DMS79 treated with DMSO at 0.1 percent for 48 hours (cell line): ENCODE data around the gene HPX.

ENCODE experiments used
- DNase-seq: peaks from one replicate; lab custom pipeline; 2025; lab: John Stamatoyannopoulos, UW

Gene HPX, protein sequence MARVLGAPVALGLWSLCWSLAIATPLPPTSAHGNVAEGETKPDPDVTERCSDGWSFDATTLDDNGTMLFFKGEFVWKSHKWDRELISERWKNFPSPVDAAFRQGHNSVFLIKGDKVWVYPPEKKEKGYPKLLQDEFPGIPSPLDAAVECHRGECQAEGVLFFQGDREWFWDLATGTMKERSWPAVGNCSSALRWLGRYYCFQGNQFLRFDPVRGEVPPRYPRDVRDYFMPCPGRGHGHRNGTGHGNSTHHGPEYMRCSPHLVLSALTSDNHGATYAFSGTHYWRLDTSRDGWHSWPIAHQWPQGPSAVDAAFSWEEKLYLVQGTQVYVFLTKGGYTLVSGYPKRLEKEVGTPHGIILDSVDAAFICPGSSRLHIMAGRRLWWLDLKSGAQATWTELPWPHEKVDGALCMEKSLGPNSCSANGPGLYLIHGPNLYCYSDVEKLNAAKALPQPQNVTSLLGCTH

DNA sequence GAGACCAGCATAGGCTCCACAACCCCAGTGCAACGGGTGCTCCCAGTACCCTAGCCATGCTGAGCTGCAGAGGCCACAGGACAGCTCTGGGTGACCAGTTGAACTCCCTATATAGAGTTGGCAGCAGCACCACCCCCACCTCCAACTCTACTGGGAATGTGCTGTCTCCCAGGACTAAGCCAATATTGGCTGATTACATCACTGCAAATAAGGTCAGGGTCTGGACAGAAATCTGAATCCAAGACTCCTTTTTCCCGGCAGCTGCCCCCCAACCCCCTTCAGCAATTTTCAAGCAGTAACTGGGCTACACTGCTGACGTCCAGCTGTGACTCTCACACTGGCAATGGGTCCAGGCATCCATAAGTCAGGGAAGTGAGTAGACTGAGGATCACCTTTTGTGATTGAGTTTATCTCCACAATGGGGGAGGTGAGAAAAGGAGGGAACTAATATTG is at the start of gene HPX:
Gene HPX (minus strand): TSS at position 82 of the 453 bp plus-strand sequence. CDS start 24 bp downstream, at position 58.
- DNase-seq, result no peak

DNA sequence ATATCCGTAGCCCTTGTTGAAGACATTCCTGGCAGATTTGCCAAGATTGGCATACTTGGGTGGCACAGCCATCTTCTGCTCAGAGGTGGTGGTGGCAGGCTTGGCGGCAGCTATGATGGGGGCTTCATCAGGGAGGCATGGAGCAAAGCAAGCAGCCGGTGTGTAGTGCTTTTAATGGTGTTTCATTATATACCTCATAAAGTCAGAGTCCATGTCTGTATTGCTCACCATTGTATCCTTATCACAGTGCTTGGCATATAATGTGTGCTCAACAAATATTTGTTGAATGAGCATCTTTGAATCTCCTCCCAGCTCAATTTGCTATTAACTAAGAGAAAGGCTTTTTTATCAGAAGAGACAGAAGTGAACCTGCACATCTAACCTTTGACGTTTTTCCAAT is 48.5 kb upstream of the HPX start:
- DNase-seq, result no peak

DNA sequence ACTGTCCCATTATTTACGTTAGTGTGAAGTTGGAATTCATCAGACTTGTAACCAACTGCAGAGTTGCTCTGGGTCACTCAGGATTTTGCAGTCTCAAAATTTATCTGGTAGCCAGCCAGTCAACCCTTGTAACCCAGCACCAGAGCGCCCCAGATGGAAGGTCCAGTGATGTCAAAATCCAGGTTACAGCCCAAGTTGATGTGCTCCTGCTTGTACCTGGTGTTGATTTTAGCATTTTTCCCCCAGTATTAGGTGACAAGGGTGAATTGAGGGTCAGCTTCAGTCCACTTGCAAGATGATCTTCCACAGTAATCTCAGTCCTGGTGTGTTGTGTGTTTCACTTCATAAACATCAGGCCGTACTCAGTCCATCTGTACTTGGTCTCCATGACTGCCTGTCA is 48.0 kb upstream of the HPX start:
- DNase-seq, result no peak

DNA sequence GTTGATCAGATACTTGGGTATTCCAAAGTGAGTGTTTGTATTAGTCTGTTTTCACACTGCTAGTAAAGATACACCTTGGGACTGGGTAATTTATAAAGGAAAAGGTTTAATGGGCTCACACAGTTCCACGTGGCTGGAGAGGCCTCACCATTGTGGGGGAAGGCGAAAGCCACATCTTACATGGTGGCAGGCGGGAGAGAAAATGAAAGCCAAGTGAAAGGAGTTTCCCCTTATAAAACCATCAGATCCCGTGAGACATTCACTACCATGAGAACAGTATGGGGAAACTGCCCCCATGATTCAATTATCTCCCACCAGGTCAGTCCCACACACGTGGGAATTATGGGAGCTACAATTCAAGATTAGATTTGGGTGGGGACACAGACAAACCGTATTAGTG is 47.6 kb upstream of the HPX start:
- no peak for DNase-seq

DNA sequence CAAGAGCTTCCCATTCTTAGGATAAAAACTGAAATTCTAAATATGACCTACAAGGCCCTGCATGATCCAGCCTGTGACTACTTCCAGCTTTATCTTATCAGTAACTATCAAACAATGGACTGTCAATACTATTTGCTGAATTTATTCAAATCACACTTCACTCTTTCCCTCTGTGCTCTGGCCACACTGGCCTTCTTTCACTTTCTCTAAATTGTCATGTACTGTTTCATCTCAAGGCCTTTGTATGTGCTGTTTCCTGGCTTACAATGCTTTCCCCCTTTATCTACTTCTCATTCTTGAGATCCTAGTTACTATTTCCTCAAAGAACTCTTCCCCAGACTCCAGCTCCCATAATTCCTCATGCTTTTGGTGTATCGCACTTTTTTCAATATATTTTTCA is 46.2 kb upstream of the HPX start:
- DNase-seq, result no peak

DNA sequence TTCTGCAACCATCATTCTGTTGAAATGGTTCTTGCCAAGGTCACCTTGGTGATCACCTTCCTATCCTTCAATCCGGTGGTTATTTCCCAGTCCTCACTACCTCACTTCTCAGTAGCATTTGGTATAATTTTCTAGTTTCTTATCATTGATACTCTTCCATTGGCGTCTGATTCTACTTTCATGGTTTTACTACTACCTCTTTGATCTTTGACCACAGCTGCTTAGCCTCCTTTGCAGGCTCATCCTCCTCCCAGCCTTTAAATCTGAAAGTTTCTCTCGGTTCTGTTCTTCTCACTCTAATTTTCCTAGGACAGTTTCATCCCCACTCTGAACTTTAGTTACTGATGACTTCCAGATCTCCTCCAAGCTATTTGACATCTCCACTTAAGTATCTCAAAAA is 45.5 kb upstream of the HPX start:
- DNase-seq, result no peak

DNA sequence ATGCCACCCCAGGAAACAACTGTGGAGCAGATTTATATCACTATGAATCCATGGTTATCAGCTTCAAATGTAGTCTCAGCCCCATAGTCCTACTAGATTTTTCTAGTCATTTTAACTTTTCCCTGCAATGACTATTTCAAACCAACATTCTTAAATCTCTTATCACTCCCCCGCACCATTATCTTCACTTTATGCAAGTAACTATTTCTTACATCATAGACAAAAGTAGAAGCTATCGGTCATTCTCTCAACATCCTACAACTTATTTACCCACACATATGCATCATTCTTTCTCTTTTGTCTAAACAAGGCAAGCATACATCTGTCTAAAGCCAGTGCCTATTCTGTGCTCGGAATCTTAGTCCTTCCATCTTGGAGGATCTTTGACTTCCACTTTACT is 44.9 kb upstream of the HPX start:
- DNase-seq, result no peak

DNA sequence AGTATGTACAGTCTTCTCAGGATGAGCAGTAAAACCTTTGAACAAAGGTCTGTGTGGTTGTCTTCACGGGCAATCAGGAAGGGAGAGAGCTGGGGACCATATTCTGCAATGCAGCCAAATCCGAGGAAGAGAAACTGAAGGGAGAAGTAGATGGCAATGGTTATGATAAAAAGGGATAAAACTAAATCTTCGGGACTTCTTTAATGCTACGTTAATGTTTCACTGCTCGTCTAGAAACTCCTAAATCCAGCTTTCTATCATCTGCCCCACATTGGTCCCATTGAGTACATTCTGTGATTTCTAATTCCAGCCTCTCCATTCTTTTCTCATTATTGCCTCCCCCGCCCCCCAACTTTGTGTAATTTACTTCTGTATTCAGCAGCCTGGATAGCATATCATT is 42.2 kb upstream of the HPX start:
- DNase-seq, result no peak

DNA sequence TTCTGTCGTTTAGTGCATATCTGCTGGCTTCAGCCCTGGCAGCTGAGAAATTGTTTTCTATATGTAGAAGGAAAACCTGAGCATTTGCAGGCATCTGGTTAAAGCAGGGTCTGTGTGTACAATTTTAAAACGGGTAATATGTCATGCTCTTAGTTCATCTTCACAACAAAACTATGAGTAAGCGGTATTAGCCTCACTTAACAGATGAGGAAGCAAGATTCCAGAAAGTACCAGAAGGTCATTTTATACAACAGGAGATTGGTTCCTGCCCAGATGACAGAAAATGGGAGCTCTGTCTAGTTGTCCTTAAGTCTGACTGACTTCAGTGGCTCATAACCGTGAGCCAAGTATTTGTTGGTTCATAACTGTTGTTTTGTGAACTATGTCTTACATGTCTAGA is 41.7 kb upstream of the HPX start:
- no peak for DNase-seq

DNA sequence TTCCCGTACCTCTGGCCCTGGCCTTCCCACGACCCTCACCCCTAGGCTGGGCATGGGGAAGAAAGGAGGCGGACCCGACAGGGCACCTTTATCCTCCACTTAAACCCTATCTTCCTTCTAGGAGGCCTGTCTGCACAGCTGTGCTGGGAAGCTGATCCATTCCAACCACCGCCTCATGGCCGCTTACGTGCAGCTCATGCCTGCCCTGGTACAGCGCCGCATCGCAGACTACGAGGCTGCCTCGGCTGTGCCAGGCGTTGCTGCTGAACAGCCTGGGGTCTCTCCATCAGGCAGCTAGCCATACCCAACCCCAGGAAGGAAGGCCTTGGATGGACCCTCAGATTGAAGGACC is 41.1 kb upstream of the HPX start:
- DNase-seq, result no peak

DNA sequence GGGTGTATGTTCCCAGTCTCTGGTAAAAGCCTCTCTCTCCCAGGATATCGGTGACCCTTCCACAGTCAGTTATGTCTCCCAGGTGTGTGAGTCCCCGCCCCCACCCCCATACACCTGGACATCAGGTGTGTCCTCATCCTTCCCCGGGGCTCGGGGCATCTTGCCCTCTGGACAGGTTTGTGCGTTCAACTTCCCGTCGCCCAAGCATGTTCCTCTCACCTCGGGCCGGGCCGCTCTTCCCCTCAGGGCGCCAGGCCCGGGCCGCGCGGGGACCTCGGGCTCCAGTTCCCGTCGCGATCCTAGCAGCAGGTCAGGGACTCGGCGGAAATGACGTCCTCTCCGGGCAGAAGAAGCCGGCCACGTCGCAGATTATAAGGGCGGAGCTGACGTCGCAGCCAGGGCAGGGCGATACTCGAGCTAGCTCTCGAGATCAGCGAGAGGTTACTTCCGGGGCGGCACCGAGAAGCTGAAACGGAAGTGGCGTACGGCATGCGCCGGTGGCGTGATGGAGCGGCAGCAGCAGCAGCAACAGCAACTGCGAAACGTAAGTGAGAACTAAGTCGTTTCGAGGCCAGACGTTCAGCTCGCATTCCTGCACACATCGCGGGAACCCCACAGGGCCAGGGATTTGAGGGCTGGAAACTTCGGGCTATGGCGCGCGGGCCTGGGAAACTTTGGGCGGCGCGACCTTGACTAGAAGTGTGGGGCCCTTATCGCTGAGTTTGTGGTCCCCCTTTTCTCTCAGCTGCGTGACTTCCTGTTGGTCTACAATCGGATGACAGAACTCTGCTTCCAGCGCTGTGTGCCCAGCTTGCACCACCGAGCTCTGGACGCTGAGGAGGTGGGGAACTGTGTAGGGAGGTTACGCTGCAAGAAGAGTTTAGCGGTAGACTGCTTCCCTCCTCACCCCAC is 40.5 kb upstream of the HPX start, which contains the start of the genes ARFIP2 and TIMM10B:
Gene ARFIP2 (minus strand): TSS at position 320 of the 912 bp plus-strand sequence. CDS start 910 bp downstream, outside the sequence.
Gene TIMM10B (plus strand): TSS at position 490 of the 912 bp plus-strand sequence. CDS start 16 bp downstream, at position 506.
- peak; percentile 95 for DNase-seq

DNA sequence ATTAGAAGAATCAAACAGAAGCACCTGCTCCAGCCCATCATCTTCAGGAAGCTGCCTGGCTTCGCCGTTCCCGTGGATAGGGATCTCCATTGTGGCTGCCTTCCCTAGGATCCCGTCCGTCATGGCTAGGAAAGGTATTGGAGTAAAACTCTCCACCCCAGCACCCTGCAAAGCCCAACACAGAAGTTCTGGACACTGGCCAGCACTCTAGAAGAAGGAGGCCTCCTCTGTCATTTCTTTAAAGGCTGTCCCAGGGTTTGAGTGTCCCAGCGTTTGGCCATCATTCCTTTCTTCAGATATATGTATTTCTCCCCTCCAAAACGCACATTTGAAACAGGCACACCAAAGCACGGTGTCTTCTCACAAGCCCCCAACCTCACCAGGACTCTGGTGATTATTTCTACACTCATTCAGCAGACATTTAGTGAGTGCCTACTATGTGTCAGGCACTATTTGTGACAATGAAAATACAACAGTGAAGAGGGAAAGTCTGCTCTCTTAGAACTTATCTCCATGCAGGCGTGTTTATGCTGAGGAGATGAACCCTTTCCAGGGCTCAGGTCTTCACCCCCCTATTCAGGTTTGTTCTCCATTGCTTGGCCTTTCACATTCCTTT is 39.6 kb upstream of the HPX start:
- DNase-seq, result no peak

DNA sequence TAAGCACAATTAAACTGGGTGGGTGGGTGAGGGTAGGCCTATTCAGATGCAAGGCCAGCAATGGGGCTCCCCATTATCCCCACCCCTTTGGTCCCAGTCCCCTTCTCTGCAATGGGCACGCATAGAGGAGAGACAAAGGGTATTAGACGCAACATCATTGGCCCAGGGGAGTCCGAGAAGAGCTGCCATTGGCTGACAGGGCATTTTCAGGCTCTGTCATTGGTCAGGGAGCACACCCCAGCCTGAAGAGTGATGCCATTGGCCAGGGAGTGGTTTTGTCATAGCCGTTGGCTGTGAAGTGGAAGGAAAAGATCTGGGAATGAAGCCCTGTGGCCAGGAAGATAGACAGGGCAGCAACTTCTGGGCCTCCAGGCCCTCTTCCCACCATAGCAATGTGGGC is 35.8 kb upstream of the HPX start:
- DNase-seq, result no peak

DNA sequence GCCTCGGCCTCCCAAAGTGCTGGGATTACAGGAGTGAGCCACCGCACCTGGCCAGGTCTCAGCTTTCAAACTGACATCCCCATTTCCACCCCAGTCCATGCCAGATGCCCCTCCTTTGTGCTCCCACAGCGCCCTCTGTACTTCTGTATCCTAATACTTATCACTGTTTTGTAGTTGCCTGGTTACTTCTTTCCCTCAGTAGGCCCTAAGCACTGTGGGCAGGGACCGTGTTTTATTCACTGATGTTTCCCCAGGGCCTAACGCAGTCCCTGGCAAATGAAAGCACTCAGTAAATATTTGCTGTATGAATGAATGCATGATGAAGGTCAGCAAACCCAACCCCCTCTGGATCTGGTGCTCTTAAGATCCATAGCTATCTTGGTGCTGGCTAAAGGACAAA is 35.1 kb upstream of the HPX start:
- no peak for DNase-seq

DNA sequence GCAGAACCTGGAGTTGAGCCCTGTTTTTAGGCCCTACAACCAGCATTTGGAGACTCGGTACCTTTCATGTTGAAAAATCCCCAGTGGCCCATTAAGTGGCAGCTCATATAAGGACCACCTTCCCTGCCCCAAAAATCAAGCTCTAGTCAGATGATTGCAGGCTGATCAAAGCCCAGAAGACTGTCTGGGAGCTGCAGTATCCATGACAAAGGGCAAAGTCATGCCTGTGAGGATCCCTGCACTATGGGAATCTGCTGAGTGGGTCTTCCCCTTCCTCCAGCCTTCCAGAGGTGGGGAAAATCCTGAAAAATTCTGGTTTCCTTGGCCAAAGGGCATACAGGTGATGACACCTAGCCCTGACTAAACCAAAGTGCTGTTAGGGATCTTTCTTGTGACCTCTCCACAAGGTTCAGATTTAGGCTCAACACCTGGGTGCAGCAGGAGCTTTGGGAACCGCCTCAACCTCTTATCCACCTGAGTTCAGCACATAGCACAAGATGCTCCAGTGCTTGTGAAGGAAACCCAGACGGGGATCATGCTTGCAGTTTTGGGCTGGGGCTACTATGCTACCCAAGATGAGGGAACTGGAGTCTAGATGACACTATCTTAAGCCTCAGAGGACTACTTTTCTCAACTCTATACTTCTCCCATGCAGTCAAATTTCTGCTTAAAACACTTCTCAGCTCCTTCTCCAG is 34.2 kb upstream of the HPX start:
- DNase-seq, result no peak

DNA sequence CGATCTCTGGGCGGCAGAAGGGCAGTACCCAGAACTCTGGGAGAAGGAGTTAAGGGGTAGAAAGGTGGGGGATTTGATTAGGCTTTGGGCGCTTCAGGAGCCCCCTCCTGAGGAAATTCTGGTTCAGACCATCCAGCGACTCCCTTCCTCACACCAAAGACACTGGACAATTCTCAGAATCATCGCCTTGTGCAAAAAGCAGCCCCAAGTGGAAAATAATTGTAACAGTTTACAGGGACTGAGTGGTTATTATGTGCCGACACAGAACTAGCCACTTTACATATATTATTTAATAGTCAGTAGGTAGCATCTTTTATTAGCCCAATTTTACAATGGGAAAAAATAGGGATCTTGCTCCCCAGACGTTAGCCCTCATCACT is 33.6 kb upstream of the HPX start:
- DNase-seq, result no peak

DNA sequence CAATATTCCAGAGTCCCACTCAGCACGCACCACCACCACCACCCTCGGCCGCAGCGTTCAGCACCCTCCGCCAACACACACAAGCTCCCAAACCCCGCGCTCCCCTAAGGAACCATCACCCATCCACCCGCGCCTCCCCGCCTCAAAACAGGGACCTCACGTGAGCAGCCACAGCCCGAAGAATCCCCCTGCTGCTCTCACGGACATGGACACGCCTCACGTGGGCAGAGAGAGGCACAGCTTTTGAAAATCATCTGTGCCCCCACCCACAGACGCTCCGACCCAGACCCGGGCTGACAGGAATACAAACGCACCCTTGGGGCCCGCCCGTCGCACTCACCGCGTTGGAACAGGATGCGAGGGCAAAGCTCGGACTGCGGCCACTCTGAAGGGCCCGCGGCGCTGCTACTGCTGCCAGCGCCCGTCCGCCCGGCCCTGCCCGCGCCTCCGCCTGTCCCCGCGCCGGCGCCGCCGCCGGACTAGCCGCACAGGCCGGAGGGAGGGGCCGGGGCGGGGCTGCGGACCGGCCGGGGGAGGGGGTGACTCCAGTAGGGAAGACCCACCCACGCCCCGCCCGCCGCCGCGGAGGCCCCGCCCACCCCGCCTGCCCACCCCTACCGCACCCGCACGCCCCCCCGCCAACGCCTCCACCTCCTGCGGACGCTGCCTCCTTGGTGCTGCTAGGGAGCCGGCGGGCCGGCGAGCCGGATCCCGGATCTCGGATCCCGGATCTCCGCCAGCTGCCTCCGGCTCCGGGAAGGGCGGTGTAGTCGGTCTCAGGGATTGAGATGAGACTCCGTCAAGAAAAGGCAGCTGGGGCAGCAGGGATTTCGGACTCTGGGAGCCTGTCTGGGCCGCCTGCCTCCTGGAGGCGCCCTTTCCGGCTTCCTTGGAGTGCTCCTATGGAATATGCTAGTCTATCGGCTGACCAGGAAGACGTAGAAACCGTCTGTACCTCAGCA is 32.9 kb upstream of the HPX start, which contains the start of gene TRIM3:
Gene TRIM3 (minus strand): TSS at position 491 of the 962 bp plus-strand sequence. CDS start 8,246 bp downstream, outside the sequence.
- DNase-seq, result peak; percentile 60

DNA sequence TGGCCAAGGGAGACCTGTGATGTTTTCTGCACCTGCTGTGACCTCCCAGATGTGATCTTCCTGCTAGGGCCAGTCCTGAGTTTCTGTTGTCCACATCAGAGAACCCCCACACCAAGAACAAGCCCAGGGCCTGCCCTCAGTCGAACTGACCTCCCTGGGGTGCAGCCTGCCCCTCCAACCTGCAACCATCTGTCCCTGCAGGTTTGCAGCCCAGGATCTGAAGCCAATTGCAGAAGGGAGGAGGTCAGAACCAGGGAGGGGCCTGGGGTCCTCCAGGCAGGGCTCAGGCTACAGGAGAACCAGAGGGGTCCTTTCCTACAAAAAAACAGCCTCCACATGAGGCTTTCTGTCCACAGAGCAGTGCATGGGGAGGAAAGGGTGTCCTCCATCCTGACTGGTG is 32.1 kb upstream of the HPX start:
- DNase-seq, result no peak

DNA sequence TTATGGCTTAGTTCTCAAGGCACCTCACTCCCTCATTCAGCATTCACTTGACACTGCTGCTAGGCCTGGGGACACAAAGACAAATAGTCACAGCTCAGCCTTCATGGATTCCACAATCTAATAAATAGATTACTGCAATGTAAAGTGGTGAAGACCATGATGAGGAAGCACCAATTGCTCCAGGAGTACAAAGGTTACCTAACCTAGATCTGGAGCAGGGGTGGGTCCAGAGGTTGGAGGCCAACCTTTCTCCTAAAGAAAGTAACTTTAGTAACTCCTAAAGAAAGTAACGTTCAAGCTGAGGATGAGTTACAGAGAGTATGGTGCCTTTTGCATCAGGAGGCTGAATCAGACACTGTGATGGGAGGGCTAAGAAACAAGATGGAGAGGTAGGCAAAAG is 28.8 kb upstream of the HPX start:
- no peak for DNase-seq

DNA sequence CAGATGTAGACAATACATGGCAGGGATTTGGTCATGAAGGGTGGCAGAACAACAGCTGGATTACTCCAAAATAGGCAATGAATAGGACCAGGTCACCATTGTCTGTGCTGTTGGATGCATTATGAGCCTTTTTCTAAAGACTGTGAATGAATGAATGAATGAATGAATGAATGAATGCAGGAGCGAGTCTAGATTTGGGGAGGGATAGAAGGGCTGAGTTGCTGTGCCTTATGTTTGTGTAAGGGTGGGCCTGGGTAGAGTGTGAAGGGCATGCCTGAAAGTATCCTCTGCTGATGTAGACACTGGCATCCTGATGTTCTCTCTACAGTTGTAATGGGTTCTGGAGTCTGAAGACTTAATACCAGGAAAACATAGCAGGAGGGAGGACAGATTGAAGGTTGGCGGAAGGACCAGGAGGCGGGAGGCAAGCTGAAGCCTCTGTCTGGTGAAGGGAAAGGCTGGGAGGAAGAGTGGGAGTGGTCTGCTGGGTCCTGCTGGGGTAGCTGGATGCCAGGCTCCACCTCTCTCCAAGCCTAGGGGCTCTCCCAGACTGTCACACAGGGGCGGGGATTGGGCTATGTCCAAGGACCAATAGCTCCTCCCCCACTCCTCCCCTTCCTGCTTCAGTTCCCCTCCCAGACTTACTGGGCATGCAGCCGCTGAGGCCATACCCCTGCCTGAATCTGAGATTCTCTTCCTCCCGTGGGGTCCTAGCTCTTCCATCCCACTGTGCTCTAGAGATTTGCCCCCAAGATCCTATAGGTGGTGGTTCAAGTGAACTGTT is 28.1 kb upstream of the HPX start:
- DNase-seq, result no peak
